Measurements from ENCODE around the gene SH3PXD2B.
"Not testable (repeated sequence)": the region's sequence is repeated elsewhere in the genome, so short reads cannot be mapped to it uniquely, and the experiment has no call there.

SH3PXD2B gene

DNA sequence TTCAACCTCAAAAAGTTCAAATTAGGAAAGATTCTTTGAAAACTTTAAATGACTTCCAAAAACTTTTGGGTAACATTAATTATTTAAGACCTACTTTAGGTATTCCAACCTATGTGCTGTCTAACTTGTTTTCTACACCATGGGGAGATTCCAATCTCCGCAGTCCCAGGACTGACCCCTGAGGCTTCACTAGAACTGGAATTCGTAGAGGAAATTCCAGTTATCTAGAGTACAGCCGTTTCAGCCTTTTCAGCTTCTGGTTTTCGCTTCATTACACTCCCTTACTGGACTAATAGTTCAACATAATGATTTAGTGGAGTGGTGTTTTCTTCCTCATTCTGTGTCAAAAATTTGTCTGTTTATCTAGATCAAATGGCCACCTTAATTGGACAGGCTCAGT lies 55.7 kb downstream of the SH3PXD2B start:
- DNase-seq: not testable (repeated sequence)

DNA sequence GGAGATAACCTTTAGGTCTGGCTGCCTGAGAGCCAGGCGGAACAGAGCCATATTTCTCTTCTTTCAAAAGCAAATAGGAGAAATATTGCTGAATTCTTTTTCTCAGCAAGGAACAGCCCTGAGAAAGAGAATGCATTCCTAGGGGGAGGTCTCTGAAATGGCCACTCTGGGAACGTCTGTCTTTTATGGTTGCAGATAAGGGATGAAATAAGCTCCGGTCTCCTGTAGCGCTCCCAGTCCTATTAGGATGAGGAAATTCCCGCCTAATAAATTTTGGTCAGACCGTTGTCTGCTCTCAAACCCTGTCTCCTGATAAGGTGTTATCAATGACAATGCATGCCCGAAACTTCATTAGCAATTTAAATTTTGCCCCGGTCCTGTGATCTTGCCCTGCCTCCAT lies 57.3 kb downstream of the SH3PXD2B start:
- not testable (repeated sequence) for DNase-seq

DNA sequence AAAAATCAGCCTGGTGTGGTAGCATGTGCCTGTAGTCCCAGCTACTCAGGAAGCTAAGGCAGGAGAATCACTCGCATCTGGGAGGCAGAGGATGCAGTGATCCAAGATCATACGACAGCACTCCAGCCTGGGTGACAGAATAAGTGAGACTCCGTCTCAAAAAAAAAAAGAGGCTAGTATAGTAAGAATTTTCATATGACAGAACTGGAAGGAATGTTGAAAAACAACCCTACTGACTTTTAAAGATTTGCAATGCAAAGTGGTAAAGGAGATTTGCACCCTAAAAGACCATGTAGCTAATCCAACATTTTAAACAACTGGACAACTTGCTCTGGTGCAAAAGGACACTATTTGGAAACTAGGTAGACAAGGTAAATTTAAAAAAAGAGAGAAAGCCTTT lies 58.1 kb downstream of the SH3PXD2B start:
- DNase-seq: no peak

DNA sequence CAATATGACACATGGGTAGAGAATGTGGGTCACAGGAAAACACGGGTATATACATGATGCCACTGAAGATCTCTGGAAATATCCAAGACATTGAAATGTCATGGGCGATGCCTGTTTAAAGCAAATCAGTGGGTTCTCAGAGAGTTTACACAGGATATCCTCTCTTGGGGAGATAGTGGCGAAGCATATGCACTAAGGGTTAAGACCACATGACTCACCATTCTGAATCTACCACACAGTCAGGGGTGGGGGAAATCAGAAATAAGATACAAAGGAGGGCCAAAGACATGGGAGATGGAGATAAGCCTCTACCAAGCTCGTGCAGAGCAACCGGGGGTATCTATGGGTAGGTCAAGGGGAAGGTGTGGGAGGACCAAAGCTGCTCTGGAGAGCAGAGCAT lies 58.8 kb downstream of the SH3PXD2B start:
- DNase-seq: no peak

DNA sequence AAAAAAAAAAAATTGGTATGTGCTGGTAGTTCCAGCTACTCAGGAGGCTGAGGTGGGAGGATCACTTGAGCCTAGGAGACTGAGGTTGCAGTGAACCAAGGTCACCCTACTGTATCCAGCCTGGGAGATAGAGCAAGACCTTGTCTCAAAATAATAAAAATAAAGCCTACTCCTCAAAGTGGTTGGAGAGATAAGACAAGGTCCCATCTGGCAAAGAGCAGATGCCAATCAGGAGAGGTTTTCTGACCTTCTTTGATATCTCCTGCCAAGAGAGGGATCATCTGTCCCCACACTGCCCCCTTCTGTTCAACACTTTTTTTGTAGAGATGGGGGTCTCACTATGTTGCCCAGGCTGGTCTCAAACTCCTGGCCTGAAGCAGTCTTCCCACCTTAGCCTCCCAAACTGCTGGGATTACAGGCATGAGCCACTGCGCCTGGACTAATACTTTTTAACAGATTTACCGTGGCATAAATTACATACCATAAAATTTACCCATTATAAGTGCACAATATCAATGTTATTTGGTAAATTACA lies 64.7 kb downstream of the SH3PXD2B start:
- DNase-seq: no peak

DNA sequence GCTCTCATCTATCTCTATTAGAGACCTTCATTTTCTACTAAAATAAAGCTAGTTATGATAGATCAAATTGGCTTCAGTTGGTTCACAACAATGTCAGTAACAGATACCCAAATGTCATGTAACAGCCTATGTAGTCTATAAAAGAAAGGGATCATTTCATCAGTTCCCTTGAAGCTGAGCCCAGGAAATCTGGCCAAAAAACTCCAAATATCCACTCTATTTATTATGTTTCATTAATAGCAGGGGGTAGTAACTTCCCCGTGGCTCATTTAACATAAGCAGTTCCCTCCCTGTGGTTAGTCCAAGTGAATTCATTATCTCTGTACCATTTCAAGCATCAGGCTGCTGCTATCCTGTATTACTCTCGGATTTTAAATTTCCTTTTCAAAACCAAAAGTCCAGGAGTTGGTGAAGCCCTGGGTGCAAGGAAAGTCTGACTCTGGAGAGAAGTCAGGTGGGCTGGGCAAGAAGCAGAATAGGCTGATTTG lies 66.0 kb downstream of the SH3PXD2B start:
- DNase-seq: no peak

DNA sequence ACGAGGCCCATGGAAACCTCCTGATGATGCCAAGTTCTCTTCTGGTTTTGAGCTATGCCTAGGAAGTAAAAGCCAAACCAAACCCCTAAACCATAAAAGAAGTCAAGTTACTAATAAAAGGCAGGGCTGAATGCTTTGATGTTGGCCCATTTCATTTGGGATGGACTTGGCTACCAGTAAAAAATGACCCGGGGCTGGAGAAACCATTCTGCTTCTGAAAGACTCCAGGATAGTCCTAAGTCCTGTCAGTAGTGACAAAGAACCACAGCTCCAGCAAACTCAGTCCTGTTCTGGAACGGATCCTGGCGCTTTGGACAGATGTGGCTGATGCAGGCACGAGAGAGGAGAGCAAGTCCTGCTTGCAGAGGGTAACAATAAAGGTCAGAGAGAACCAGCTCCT lies 68.6 kb downstream of the SH3PXD2B start:
- DNase-seq: no peak

DNA sequence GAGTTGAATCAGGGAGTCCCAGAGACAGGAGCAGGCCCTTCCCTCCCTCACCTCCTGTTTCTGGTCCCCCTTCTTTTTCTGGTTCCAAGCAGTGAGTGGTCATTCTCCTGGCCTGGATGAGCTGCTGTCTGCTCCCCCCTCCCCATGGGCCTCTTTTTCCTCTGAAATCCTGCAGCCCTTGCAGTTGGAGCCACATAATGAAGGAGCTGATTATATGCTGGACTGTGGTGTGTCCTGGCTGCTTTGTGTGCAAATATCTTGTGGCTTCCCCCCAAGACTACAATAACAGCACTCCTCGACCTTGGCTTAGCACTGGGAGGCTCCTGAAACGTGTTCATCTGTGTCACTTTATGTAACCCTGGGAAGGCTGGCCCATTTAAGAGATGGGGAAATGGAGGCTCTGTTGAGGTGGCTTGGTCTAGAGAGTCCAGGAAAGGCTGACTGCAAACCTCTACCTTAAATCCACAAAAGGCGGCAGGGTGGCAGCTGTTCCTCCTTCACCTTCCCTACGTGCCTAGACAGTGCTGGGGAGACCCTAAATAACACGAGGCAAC lies 69.2 kb downstream of the SH3PXD2B start:
- no peak for DNase-seq

DNA sequence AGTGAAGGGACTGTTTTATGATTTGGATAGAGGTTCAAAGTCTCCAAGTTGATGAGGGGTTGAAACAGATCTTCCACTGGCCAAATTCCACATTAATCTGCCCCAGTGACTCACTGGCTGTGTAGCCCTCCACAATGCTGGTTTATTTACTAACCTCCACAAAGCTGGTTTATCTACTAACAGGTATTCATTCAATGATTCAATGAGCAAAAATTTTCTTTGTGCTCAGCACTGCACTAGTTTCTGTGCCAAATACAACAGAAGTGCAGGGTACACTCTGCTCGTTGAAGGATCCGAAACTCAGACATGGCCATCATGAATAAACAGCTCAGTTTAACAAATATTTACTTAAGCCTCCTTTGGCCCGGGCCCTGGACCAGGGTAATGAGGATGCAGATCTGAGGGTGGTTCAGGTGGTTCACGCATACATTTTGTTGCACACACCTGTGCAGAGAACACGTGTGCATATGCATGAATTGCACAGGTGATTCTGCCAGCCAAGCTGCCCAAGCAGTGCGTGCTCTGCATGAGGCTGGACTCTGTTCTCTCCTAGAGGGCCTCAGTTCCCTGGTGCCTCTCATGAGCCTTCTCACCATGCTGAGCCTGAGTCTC lies 71.0 kb downstream of the SH3PXD2B start:
- DNase-seq: no peak

DNA sequence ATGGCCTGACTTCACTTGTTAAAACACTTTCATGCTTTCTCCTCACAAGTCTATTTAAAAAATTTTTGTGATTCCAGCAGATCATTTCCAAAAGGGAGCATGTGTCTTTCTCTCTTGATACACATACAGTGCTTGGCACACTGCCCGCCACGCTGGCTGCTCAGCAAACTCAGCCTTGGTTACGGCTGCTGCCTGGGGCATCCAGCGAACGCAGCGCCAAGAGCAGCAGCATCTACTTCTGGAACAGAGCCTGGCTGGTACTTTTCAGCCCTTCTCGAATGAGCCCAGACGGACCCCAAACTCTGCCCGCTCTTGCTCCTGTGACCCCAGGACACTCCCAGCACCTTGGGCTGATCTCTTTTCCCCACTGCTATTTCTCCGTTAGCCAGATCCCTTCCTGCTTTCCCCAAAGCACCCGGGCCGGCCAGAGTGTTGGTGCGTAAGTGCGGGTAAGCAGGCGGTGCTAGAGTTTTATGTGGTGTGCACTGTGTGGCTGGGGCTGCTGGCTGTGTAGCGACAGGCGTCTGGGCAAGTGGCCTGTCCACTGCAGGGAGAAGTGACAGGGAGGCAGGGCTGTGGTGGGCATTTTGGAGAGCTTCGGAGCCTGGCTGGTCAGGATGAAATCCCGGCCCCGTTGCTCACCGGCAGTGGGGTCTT lies 73.2 kb downstream of the SH3PXD2B start:
- no peak for DNase-seq

DNA sequence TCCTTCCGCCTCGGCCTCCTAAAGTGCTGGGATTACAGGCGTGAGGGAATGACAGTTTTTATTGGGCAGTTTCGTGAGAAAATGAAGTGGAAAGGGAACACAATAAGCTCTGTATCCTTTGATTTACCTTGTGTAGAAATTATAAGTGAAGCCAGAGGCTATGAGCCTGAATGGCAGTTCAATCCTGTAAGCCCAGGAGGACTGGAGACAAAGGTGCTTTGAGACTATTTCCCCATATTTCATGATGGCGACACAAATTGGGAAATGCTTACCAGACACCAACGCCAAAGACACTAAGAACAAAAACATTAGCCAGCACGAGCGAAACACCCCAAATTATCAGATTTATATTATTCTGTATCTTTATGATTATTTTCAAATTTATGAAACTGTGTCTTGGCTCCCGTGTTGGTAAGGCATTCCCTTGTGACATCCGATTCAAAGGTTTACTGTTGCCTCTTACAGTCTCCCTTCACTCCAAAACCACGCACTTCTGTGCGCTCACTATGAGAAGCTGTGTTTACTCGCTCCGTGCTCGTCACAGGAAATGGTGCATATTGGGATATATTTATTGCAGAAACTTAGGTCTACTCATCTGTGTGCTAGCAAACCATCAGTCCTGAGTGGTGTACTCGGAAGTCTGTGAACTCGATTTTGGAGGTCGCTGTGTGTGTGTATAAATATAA lies 73.9 kb downstream of the SH3PXD2B start:
- no peak for DNase-seq

DNA sequence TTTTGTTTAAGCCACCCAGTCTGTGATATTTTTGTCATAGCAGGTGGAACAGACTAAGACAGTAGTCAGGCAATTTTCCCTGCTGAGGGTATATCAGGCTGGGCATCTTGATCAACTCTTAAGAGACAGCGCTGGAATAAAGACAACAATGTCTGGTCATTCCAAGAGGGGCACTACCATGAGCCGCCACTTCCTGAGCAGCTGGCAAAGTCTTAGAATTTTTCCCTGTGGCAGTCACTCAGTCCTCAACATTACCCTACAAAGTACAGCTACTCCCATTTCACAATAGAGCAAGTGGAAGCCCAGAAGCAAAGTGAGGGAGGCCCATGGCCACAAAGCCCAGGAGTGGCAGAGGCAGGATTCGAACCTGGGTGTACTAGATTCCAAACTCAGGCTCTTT lies 74.8 kb downstream of the SH3PXD2B start:
- no peak for DNase-seq

DNA sequence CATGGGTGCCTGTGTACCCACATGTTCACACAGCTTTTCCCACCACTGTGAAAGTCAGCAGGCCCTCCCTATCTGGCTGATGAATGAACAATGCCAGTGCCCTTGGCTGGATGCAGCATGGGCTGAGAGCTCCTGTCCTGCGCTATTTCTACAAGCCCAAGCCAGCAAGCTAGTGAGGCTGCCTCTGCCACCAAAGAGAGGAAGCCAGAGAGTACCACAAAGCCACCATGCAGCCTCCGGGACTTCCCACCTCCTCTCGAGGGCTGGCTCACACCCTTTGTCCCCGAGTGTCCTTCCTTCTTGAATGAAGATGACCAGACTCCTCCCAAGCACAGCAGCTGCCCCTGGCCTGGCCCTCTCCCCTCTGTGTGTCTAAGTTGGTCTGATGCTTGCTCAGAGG lies 76.5 kb downstream of the SH3PXD2B start:
- no peak for DNase-seq

DNA sequence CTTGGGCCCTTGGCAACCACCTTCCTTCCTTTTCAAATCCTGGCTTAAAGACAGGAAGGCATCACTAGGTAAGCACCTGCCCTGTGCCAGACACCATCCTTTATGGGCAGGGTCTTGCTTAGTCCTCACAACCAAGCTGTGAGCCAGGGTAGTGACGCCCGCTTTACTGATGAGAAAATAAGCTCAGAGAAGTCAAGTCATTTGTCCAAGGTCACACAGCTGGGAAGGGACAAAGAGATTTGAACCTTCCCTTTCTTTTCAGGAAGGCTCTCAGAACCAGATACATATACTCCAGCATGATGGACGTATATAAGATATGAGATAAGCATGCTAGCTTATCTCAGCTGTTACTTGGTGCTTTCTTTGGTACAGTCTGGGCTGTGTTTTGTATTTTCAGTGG lies 76.9 kb downstream of the SH3PXD2B start:
- DNase-seq: no peak

DNA sequence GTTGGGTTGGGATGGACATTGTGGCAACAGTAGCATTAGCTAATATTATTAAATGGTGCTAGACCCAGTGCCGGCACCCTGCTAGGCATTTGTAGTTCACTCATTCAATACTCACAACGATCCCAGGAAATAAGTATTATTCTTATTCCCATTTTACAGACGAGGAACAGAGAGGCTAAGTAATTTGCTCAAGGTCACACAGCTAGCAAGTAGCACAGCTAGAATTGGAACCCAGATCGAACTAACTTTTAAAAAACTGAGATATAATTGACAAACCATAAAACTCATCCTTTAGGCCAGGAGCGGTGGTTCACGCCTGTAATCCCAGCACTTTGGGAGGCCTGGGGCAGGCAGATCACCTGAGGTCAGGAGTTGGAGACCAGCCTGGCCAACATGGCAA lies 79.5 kb downstream of the SH3PXD2B start:
- DNase-seq: no peak

DNA sequence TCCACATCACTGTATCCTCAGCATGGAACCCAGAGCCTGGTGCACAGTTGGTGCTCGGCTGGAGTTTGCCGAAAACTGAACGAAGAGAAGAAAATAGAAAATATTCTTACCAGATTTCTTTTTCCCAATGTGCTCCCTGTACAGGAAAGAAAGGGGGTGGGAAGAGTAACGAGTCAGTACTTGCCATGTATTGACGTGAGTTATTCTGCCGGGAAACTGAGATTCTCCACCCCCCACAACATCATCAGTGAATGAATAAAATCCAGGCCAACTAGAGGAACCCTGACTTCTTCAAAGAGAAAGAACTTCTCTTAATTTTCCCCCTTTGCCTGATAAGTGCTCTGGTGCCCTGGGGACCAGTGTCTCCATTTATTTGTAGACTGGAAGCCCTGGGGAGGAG lies 80.6 kb downstream of the SH3PXD2B start:
- DNase-seq: no peak

DNA sequence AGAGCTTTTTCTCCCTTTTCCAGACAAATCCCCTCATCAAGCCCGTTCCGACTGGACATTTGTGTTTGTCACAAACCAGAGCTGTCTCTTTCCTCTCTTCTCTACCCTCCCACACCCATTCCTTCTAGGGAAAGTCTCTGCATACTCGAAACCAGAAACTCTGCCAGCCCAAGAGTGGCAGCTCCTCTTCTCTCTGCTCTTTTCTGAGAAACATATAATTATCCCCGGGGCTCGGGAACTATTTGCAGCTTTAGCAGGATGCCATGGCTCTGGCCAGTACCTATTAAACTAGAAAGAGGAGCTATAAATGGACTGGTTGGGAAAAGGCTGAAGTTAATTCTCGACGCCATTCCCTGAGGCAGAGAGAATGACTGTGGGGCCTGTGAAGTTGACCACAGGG lies 82.6 kb downstream of the SH3PXD2B start:
- DNase-seq: no peak

DNA sequence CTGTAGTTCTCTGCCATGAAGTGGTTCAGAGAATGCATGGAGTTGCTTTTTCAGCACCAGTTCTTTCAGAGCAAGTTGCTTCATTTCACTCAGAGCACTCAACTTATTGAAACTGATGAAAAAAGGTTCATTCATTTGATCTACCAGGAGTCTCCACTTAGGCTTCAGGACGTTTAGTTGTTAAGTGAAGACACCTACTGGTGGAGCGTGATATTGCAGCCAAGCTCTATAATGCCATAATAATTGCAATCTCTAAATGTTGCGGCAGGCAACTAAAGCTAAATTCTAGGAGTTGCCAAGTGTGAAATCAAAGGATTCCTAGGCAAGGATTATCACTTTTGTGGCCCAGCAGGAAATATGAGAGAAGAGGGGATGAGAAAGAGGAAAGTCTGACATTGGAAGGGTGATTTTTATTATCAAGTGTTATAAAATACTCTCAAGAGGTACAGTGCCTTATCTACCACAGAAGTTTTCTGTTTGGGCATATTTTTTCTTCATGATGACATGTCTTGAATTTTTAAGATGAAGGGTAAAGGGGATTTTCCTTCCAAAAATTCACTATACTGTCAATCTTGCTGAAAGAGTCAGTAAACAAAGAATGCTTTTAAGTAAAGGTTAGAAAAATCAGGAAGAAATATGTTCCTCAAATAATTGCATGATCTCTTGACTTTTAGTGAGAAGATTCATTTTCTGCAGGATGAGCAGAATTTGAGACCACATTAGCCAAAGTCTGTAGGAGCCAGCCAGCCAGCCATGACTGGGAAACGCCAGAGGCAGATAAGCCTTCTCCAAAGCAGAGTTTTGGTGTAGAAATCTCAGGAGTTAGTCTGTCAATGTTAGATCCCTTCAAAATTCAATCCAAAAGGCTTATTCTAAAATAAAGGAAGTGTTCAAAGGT lies 83.4 kb downstream of the SH3PXD2B start:
- no peak for DNase-seq

DNA sequence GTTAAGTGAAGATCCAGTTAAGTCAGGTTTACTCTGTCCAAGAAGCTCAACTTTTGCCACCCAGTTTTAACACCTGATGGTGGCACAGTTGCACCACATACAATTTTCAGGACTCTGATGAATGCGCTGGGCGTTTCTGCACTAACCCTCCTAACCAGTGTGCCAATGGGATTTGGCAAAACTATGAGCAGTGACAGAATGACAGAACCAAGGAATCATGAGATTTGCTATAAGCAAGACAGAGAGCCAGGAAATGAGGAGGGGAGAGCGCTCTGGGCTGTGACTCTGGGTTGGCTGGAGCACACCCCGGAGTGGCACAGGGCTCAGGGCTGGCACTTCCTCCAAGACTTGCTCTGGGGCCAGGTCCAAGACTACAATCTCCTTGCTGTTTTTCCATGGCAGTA lies 84.1 kb downstream of the SH3PXD2B start:
- no peak for DNase-seq

DNA sequence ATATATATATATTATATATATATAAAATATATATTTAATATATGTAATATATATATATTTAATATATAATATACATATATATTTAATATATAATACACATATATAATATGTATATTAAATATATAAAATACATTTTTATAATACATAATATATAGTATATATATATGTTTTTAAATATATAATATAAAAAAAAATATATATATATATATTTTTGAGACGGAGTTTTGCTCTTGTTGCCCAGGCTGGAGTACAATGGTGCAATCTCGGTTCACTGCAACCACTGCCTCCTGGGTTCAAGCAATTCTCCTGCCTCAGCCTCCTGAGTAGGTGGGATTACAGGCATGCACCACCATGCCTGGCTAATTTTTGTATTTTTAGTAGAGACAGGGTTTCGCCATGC lies 85.6 kb downstream of the SH3PXD2B start:
- not testable (repeated sequence) for DNase-seq

DNA sequence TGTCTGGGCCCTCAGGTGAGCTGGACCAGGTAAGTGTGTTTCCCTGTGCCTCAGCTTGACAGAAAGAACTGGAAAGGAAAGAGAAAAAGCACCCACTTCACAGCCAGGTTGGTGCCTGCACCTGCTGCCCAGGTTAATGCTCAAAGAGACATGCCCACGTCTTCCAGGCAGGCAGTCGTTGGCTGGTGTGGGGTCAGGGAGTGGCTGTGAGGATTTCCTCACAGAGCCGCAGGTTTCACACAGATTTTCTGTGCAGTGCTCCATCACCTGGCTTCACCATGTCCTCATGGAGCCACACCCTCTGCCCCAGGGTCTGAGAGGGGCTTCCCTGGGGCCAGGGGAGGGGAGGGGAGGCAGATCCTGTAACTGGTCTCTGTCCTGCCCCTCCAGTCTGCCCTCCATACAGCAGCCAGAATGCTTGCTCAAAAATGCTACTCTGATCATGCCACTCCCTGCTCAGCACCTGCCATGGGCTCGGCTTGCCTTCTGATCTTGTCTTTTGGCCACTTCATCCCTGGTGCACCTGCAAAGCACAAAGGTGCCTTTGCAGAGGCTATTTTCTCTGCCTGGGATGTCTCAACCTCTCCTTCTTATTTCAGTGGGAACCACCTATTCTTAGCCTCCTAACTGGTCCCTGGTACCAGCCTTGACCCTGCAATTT lies 88.2 kb downstream of the SH3PXD2B start:
- DNase-seq: no peak

DNA sequence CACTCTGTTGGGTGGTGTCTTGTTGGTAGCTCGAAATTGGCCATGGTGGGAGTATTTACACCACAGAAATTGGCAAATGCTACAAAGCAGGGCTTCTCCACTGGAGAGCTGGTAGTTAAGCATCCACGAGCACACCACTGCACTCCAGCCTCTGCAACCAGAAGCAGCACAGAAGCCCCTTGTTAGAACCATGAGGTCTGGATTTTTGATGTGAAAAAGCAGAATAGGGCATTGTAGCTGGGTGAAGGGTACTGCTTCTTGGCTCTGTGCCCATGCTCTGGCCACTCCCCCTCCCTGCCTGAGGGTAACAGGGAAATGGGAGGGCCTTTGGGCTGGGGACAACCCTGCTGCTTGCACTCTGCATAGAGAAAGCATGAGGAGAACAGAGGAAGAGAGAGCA lies 89.6 kb downstream of the SH3PXD2B start:
- DNase-seq: no peak

Measured in activated gamma-delta T cell treated with Interleukin-2 at 50 U/mL for 16 hours (primary cell).